Suprapubic skin (tissue), 4 donors: ENCODE results near the gene LTV1.

ENCODE experiments used
- EP300 ChIP-seq: sonication (generic); formaldehyde crosslinking; IDR thresholded peaks from one replicate; pipeline ENCODE4 v1.6.1; 2017; ENCODE audit warnings: antibody characterized with exemption
- POLR2A ChIP-seq, 2 donors: fragments of 450-650 bp; IDR thresholded peaks; one replicate each; pipeline ENCODE4 v1.6.1; 2017; ENCODE audit warnings: antibody characterized with exemption in 2 of 2, mild to moderate bottlenecking in 2 of 2, moderate library complexity in 2 of 2
- POLR2AphosphoS5 ChIP-seq, 3 donors: sonication (generic); formaldehyde crosslinking; IDR thresholded peaks; one replicate each; pipeline ENCODE4 v1.6.1; 2017; ENCODE audit warnings: antibody characterized with exemption in 3 of 3
- TF ChIP-seq, protein P1 (sequence below), 2 donors: fragments of 200-600 bp in 1 of 2; fragments of 450-650 bp in 1 of 2; sonication (generic) in 1 of 2; IDR thresholded peaks; one replicate each; pipeline ENCODE4 v1.5.1; 2016 to 2019; ENCODE audit warnings: antibody characterized with exemption in 2 of 2, mild to moderate bottlenecking in 1 of 2, moderate library complexity in 1 of 2

DNA sequence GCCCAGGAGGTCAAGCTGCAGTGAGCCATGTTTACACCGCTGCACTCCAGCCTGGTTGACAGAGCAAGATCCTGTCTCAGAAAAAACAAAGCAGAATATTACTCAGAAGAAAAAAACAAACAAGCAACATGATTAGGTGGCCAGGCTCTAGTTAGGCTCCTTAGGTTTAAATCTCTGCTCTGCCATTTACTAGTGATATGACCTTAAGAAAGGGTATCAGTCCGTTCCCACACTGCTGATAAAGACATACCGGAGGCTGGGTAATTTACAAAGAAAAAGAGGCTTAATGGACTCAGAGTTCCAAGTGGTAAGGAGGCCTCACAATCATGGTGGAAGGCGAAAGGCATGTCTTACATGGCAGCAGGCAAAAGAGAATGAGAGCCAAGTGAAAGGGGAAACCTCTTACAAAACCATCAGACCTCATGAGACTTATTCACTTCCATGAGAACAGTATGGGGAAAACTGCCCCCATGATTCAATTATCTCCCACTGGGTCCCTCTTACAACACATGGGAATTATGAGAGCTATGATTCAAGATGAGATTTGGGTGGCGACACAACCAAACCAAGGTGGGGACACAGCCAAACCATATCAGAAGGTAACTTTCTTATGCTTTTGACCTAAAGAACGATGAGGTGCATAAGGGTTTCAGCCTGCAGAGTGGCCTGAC is 2.4 kb upstream of the LTV1 start:
- TF ChIP-seq, protein P1, sequence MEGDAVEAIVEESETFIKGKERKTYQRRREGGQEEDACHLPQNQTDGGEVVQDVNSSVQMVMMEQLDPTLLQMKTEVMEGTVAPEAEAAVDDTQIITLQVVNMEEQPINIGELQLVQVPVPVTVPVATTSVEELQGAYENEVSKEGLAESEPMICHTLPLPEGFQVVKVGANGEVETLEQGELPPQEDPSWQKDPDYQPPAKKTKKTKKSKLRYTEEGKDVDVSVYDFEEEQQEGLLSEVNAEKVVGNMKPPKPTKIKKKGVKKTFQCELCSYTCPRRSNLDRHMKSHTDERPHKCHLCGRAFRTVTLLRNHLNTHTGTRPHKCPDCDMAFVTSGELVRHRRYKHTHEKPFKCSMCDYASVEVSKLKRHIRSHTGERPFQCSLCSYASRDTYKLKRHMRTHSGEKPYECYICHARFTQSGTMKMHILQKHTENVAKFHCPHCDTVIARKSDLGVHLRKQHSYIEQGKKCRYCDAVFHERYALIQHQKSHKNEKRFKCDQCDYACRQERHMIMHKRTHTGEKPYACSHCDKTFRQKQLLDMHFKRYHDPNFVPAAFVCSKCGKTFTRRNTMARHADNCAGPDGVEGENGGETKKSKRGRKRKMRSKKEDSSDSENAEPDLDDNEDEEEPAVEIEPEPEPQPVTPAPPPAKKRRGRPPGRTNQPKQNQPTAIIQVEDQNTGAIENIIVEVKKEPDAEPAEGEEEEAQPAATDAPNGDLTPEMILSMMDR (IDR thresholded peaks at IDR 0.05), result no peak
- TF ChIP-seq POLR2AphosphoS5 (IDR thresholded peaks at IDR 0.05) (no peak), POLR2A (IDR thresholded peaks at IDR 0.05) (no peak), EP300 (no peak)
